Endothelial cell of umbilical vein (primary cell): Measurements from ENCODE around the gene COX10. TPM values are rescaled to one million over a fixed set of nuclear protein-coding genes. Genes with fewer than 3 reads are reported as not detected.
"Not testable (repeated sequence)": the region's sequence is repeated elsewhere in the genome, so short reads cannot be mapped to it uniquely, and the experiment has no call there.

Source experiments
- Bru-seq: library from RNA; stranded (reverse); fragments of 400-500 nt; gene quantifications from one replicate; lab custom pipeline; 2021; lab: Mats Ljungman, UMichigan
- BruChase-seq, 2 experiments: library from RNA; stranded (reverse); fragments of 400-500 nt; gene quantifications; one replicate each; lab custom pipeline; 2021; lab: Mats Ljungman, UMichigan
- BruUV-seq: library from RNA; stranded (reverse); fragments of 400-500 nt; replicated peaks from 2 replicates; lab custom pipeline; 2021; lab: Mats Ljungman, UMichigan
- CTCF ChIA-PET: fragments of 300-600, 350-600 bp; sonication (Branson Sonifier 250); formaldehyde crosslinking; loops from one replicate; lab custom pipeline; 2021; ENCODE audit warnings: antibody characterized with exemption, inconsistent platforms; lab: Charles Lee
- POLR2A ChIA-PET: fragments of 300-600, 350-600 bp; sonication (Branson Sonifier 250); formaldehyde crosslinking; loops from one replicate; lab custom pipeline; 2021; ENCODE audit warnings: antibody characterized with exemption, inconsistent platforms; lab: Charles Lee
- DNase-seq: peaks from one replicate; pipeline ENCODE4 v3.0.0-alpha.2; 2011; ENCODE audit warnings: low read depth, low spot score
- FAIRE-seq: peaks from 2 replicates; lab custom pipeline; 2011; peaks lifted over from hg19 to GRCh38; lab: Jason Lieb, UNC
- H2AFZ ChIP-seq: 2 replicates; pipeline ENCODE4 v1.6.0; 2012; ENCODE audit warnings: low read depth, low read length, control low read depth, inconsistent platforms
- H3K27ac ChIP-seq: 2 replicates; pipeline ENCODE4 v1.5.1; 2011; ENCODE audit warnings: low read depth, mild to moderate bottlenecking, control low read depth, low read length, moderate library complexity; ENCODE audit not compliant: insufficient read depth
- H3K27me3 ChIP-seq, 2 experiments: 2 replicates each; pipeline versions ENCODE4 v1.6.0 to v1.6.1; 2011; ENCODE audit warnings: low read length in 2 of 2, mixed read lengths in 1 of 2; ENCODE audit not compliant: control insufficient read depth in 2 of 2, insufficient read depth in 2 of 2
- H3K36me3 ChIP-seq, 2 experiments: 2 replicates in 1 of 2; 3 replicates in 1 of 2; pipeline ENCODE4 v1.5.1; 2011; ENCODE audit warnings: low read length in 2 of 2, mild to moderate bottlenecking in 1 of 2, moderate library complexity in 1 of 2; ENCODE audit not compliant: control insufficient read depth in 2 of 2, insufficient read depth in 2 of 2; ENCODE audit errors: extremely low read depth in 1 of 2
- H3K4me1 ChIP-seq: 3 replicates; pipeline ENCODE4 v1.5.1; 2011; ENCODE audit warnings: mild to moderate bottlenecking, low read length; ENCODE audit not compliant: control insufficient read depth, insufficient read depth; ENCODE audit errors: extremely low read depth
- H3K4me2 ChIP-seq: 2 replicates; pipeline ENCODE4 v1.6.1; 2011; ENCODE audit warnings: low read length, control low read depth, mixed read lengths; ENCODE audit not compliant: insufficient read depth
- H3K4me3 ChIP-seq, 3 experiments: fragments of 200-600 bp in 1 of 3; sonication (generic), shearing (Covaris generic) in 1 of 3; replicated peaks in 1 of 3; 2 replicates each; pipeline ENCODE4 v1.5.1; 2011 to 2016; ENCODE audit warnings: control low read depth in 3 of 3, low read length in 3 of 3, mild to moderate bottlenecking in 2 of 3, inconsistent platforms in 1 of 3, low read depth in 1 of 3, moderate library complexity in 1 of 3; ENCODE audit not compliant: insufficient read depth in 1 of 3
- H3K79me2 ChIP-seq: 2 replicates; pipeline ENCODE4 v1.6.0; 2012; ENCODE audit warnings: low read length, inconsistent platforms; ENCODE audit not compliant: control insufficient read depth, insufficient read depth
- H3K9ac ChIP-seq: replicated peaks from 2 replicates; pipeline ENCODE3; 2011; ENCODE audit warnings: low read length, control low read depth; ENCODE audit not compliant: insufficient read depth; ENCODE audit errors: extremely low read depth
- H3K9me1 ChIP-seq: replicated peaks from 3 replicates; pipeline ENCODE4 v1.6.0; 2011; ENCODE audit warnings: mild to moderate bottlenecking, low read length; ENCODE audit not compliant: control insufficient read depth, insufficient read depth; ENCODE audit errors: extremely low read depth
- H3K9me3 ChIP-seq: replicated peaks from 2 replicates; pipeline ENCODE4 v1.5.1; 2012; ENCODE audit warnings: low read length, inconsistent platforms; ENCODE audit not compliant: control insufficient read depth, insufficient read depth
- H4K20me1 ChIP-seq: replicated peaks from 2 replicates; pipeline ENCODE3; 2011; ENCODE audit warnings: mild to moderate bottlenecking, low read length; ENCODE audit not compliant: control insufficient read depth, insufficient read depth; ENCODE audit errors: extremely low read depth
- EZH2 ChIP-seq: IDR thresholded peaks from 2 replicates; pipeline ENCODE4 v1.6.1; 2012; ENCODE audit warnings: borderline replicate concordance, low read depth, mild to moderate bottlenecking, moderate library complexity, low read length, inconsistent platforms; ENCODE audit not compliant: severe bottlenecking
- FOS ChIP-seq: IDR thresholded peaks from 2 replicates; pipeline ENCODE4 v1.6.1; 2011; ENCODE audit warnings: mild to moderate bottlenecking, low read length, moderate library complexity, borderline replicate concordance; ENCODE audit not compliant: insufficient read depth
- POLR2A ChIP-seq: IDR thresholded peaks from 2 replicates; pipeline ENCODE4 v1.6.1; 2012; ENCODE audit warnings: low read depth, mild to moderate bottlenecking, control low read depth, low read length
- POLR2AphosphoS5 ChIP-seq: IDR thresholded peaks from 2 replicates; pipeline ENCODE4 v1.6.1; 2012; ENCODE audit warnings: low read depth, mild to moderate bottlenecking, control low read depth, low read length, moderate library complexity; ENCODE audit not compliant: insufficient read depth
- dilution Hi-C: fragments of 300-500 bp; cut with MboI; formaldehyde crosslinking; loops from one replicate; pipeline ENCODE4 v1.15.0; 2019; ENCODE audit warnings: low sequenced_read_pairs; ENCODE audit not compliant: extremely low pct_ligation_motif_present
- intact Hi-C: fragments of 100-400 bp; cut with micrococcal nuclease; formaldehyde crosslinking; loops from one replicate; pipeline ENCODE4 v1.10.0; 2022
- long read RNA-seq: library from polyadenylated mRNA; stranded (forward); transcript quantifications from one replicate; pipeline ENCODE4 v2.0.0, GENCODE V29; 2021
- polyA minus RNA-seq, 3 experiments: library from RNA; depleted of rRNA, polyadenylated mRNA; stranded (reverse); fragments of >200 nt; gene quantifications; 1 replicate in 1 of 3; 2 replicates in 2 of 3; pipeline ENCODE4 v1.2.3, GENCODE V29; 2011
- polyA plus RNA-seq, 4 experiments: library from polyadenylated mRNA; depleted of rRNA in 3 of 4; stranded (reverse) in 3 of 4; unstranded in 1 of 4; fragments of >200 nt; gene quantifications; 2 replicates each; pipeline versions ENCODE4 v1.2.1 to v1.2.3, GENCODE V29; 2011 to 2012; ENCODE audit warnings: missing spikeins in 1 of 4
- total RNA-seq: library from RNA; stranded (reverse); gene quantifications from 2 replicates; pipeline ENCODE4 v1.2.3, GENCODE V29; 2021

COX10 gene
- total RNA-seq: 12.1 and 12.5 TPM in 2 replicates
- 9.8 and 10.8 TPM in 2 replicates for polyA plus RNA-seq
- polyA plus RNA-seq (2011; cell fraction: cytosol; rRNA removed): 9.8 and 11.0 TPM in 2 replicates
- polyA plus RNA-seq (2011; cell fraction: nucleus; rRNA removed): 11.1 and 13.3 TPM in 2 replicates
- 9.8 and 9.9 TPM in 2 replicates for polyA plus RNA-seq (2012)
- 10.6 and 13.0 TPM in 2 replicates for polyA minus RNA-seq
- polyA minus RNA-seq (2011; cell fraction: cytosol; rRNA and poly(A)+ RNA removed): 16.9 TPM
- polyA minus RNA-seq (2011; cell fraction: nucleus; rRNA and poly(A)+ RNA removed): 28.4 and 31.4 TPM in 2 replicates
- Bru-seq, nascent RNA: percentile 73 among the genes with signal in this experiment
- BruChase-seq, experiment 1, labeled RNA remaining after a 6-hour chase: percentile 50 among the genes with signal in this experiment
- percentile 55 among the genes with signal in this experiment for BruChase-seq, experiment 2, labeled RNA remaining after a 2-hour chase
- long read RNA-seq, transcript COX10-201 (7 exons, 2,873 nt): major isoform, 33 of 45 reads
- long read RNA-seq, transcript COX10-202 (3 exons, 875 nt): minor isoform, 5 of 45 reads
- long read RNA-seq, partial matches to known transcripts: 4 of 45 reads
- long read RNA-seq, other reads (novel, unspliced or antisense): 2 of 45 reads

GRCh38 chr17:14069251-14070021, at the start of gene COX10:
COX10 (plus strand) TSS chr17:14069504; CDS start chr17:14069606, 102 bp downstream.
- no peak for TF ChIP-seq FOS
- TF ChIP-seq EZH2: no peak
- TF ChIP-seq POLR2AphosphoS5: peak; percentile 90
- TF ChIP-seq POLR2A: peak; percentile 87
- Histone ChIP-seq H3K9me3 (no peaks in the 10 kb centered on the region), H3K9me1 (no peaks in the 10 kb centered on the region), H3K4me3 (peak within 1 kb of the TSS; percentile 87 to 92 (median 89)), H2AFZ (peak within 1 kb of the TSS; percentile 97), H3K27me3 (no peaks in the 10 kb centered on the region), H3K4me2 (peak within 1 kb of the TSS; percentile 87), H3K27ac (peak within 1 kb of the TSS; percentile 91), H3K36me3 (no peaks in the 10 kb centered on the region), H4K20me1 (no peaks in the 10 kb centered on the region), H3K9ac (peak within 1 kb of the TSS; percentile 95), H3K79me2 (peaks cover 41% of the 10 kb centered on the region), H3K4me1 (peaks cover 4% of the 10 kb centered on the region)
- FAIRE-seq (peak; percentile 74), DNase-seq (peak; percentile 80)
- ChIA-PET POLR2A (no interaction called here), CTCF (no interaction called here)
- intact Hi-C loops (loop anchor here (2.0 to 10.0 kb wide), 2 partner anchors 25 to 475 kb away; no protein-coding TSS in a partner anchor), dilution Hi-C loops (no loop called here)
- TSS peak; percentile 52 for BruUV-seq

DNA sequence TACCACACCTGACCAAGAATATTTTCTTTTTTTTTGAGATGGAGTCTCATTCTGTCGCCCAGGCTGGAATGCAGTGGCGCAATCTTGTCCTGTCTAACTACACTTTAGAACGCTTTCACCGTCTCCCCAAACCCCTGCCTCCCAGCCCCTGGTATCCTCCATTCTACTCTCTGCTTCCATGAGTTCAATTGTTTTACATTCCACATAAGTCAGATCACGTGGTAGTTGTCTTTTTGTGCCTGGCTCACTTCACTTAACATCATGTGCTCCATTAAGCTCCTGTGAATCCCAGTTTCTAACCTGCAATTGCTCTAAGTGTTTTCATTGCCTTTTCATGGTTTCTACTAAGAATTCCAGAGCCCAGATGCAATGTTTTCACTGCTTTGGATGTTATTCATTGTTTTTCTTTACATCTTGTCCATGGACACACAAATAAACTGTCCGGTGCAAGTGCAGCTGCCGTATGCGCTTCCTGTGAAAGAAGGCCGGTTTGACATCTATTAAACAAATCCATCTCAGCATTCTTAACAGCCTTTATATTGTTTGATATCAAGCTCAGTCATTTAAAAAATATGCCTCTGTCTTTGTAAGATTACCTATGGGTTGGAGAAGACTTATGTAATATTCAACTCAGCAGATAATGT, 47.5 kb upstream of the COX10 start:
- POLR2A ChIA-PET, FAIRE-seq: not testable (repeated sequence)

DNA sequence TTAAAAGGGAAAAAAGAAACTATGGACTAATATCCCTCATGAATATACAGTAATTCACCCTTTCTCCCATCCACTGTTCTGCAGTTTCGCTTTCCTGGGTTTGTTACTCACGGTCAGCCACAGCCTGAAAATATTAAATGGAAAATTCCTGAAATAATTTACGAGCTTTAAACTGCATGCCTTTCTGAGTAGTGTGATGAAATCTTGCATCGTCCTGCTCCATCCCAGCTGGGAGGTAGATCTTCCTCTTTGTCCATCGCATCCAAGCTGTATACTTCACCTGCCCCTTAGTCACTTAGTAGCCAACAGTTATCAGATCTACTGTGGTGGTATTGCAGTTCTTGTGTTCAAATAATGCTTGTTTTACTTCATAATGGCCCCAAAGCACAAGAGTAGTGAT, 39.5 kb upstream of the COX10 start:
- dilution Hi-C loops, BruUV-seq: not testable (repeated sequence)

More for the DNA sequence above, 47.5 kb upstream of the COX10 start:
- H3K27me3 ChIP-seq, H2AFZ ChIP-seq, H3K9ac ChIP-seq, BruUV-seq, H3K9me1 ChIP-seq, H3K36me3 ChIP-seq, H3K9me3 ChIP-seq, H3K4me2 ChIP-seq, H3K79me2 ChIP-seq, CTCF ChIA-PET, intact Hi-C loops, H3K4me1 ChIP-seq, H4K20me1 ChIP-seq, DNase-seq, H3K4me3 ChIP-seq, dilution Hi-C loops, H3K27ac ChIP-seq: not testable (repeated sequence)

More for the DNA sequence above, 39.5 kb upstream of the COX10 start:
- H2AFZ ChIP-seq, H3K4me2 ChIP-seq, H3K9me3 ChIP-seq, H3K4me3 ChIP-seq, H3K36me3 ChIP-seq, H3K9ac ChIP-seq, H3K79me2 ChIP-seq, H4K20me1 ChIP-seq, POLR2A ChIA-PET, H3K27me3 ChIP-seq, DNase-seq, H3K9me1 ChIP-seq, H3K4me1 ChIP-seq, FAIRE-seq, CTCF ChIA-PET, H3K27ac ChIP-seq: not testable (repeated sequence)
- intact Hi-C loops: loop anchor here (10.0 kb wide), 1 partner anchor 205 kb away; the partner anchor contains the start of gene CDRT15
